Omental fat pad (tissue), 4 donors: ENCODE data around the gene BABAM1. TPM values are rescaled to one million over a fixed set of nuclear protein-coding genes. Genes with fewer than 3 reads are reported as not detected.
A peak's percentile ranks its signal among the peaks of the same experiment; 100 is the strongest.

ENCODE experiments used
- ATAC-seq: fragments of 150-250 bp; one replicate; pipeline ENCODE4 v1.9.1; 2016; ENCODE audit warnings: mild to moderate bottlenecking, moderate library complexity; ENCODE audit not compliant: low FRiP score
- DNase-seq: peaks from one replicate; pipeline ENCODE4 v3.0.0-alpha.2; 2019; ENCODE audit warnings: low spot score
- total RNA-seq, 4 donors: library from RNA; depleted of rRNA; stranded (reverse); fragments of >200 nt; gene quantifications; one replicate each; pipeline ENCODE4 v1.1.0, GENCODE V29; 2016
- TF ChIP-seq, protein P1 (sequence below), 3 donors: fragments of 450-650 bp; IDR thresholded peaks; one replicate each; pipeline ENCODE4 v1.5.1; 2016 to 2017; ENCODE audit warnings: antibody characterized with exemption in 3 of 3, mild to moderate bottlenecking in 3 of 3, moderate library complexity in 2 of 3

BABAM1 gene
- total RNA-seq, 4 donors from 2014 or later = 46.0 to 62.1 (median 59.1) TPM

DNA sequence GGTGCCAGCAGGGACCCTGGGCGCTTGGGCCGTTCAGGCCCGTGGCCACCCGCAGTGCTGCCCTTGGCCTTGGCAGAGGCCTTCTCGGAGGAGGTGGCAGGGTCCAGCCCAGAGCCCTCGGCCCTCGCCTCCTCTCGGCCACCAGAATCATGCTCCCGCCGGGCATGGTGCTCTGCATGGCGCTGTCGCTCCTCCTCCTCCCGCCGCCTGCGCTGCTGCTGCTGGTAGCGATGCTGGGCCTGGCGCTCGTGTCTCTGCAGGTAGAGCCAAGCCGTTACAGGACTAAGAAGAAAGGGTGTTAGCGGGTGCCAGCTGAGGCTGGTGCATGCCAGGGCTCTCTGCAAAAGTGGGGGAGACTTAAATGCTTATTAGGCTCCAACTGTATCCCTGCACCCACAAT, 57.9 kb downstream of the BABAM1 start:
- ATAC-seq (no peak), DNase-seq (no peak)
- TF ChIP-seq, protein P1, sequence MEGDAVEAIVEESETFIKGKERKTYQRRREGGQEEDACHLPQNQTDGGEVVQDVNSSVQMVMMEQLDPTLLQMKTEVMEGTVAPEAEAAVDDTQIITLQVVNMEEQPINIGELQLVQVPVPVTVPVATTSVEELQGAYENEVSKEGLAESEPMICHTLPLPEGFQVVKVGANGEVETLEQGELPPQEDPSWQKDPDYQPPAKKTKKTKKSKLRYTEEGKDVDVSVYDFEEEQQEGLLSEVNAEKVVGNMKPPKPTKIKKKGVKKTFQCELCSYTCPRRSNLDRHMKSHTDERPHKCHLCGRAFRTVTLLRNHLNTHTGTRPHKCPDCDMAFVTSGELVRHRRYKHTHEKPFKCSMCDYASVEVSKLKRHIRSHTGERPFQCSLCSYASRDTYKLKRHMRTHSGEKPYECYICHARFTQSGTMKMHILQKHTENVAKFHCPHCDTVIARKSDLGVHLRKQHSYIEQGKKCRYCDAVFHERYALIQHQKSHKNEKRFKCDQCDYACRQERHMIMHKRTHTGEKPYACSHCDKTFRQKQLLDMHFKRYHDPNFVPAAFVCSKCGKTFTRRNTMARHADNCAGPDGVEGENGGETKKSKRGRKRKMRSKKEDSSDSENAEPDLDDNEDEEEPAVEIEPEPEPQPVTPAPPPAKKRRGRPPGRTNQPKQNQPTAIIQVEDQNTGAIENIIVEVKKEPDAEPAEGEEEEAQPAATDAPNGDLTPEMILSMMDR (IDR thresholded peaks at IDR 0.05) = no peak

DNA sequence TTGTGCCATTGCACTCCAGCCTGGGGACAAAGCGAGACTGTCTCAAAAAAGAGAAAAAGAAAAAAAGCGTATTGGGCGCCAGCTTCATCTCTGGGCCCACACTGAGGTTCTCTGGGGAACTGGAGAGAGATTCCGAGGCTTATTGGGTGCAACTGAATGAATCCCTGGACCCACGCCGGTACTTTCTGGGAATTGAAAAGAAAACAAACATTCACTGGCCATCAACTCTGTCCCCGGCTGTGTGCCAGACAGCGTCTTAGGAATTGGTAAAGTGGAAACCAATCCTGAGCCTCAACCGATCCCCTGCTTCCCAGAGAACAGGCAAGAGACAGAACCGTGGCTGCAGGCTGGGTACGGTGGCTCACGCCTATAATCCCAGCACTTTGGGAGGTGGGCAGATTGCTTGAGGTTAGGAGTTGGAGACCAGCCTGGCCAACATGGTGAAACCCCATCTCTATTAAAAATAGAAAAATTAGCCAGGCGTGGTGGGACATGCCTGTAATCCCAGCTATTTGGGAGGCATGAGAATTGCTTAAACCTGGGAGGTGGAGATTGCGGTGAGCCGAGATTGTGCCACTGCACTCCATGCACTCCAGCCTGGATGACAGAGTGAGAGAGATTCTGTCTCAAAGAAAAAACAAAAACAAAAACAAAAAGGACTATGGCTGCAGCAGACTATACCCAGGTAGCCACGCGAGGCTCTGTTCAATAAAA, 58.8 kb downstream of the BABAM1 start:
- ATAC-seq (no peak), DNase-seq (no peak)
- TF ChIP-seq, protein P1 (IDR thresholded peaks at IDR 0.05) = no peak

DNA sequence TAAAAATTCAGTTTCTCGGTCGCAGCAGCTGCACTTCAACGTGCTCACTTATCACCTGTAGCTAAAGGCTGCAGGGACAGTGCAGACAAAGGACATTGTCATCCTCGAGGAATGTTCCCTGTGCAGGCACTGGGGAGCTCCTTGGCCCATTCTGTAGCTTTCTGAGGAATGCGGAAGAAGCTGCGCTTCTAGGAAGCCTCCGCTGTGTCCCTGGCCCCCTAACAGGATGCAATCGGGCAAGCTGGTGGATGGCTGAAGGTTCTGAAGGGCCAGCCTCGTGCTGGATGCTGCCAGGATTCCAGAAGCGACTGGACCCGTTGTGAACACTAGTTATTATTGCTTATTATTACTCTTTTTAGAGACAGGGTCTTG, 59.3 kb downstream of the BABAM1 start:
- TF ChIP-seq, protein P1 (IDR thresholded peaks at IDR 0.05) = no peak
- no peak for DNase-seq
- ATAC-seq = no peak

DNA sequence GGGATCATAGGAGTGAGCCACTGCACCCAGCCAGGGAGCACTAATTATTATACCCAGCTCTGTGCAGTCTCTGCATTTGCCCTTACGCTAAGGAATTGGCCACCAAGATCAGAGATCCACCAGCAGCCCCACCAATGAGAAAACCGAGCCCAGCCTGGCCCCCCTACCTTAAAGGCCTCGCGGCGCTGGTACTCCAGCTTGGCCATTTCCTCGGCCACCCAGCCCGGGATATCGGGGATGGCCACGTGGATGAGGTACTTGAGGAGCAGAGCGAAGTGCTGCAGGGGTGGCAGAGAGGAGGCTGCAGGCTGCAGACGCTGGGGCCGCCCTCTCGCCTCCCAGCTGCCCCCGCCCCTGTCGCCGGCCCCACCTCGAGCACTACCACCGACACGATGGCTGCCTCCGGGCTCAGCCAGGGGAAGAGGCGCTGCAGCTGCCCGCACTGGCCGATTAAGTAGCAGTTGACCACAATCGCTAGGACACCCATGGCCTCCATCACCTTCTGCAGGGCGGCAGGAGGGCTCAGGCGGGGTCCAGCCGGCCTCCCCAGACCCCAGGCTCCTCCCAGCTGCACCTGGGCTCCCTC, 59.9 kb downstream of the BABAM1 start:
- no peak for DNase-seq
- no peak for ATAC-seq
- TF ChIP-seq, protein P1 (IDR thresholded peaks at IDR 0.05) = no peak

DNA sequence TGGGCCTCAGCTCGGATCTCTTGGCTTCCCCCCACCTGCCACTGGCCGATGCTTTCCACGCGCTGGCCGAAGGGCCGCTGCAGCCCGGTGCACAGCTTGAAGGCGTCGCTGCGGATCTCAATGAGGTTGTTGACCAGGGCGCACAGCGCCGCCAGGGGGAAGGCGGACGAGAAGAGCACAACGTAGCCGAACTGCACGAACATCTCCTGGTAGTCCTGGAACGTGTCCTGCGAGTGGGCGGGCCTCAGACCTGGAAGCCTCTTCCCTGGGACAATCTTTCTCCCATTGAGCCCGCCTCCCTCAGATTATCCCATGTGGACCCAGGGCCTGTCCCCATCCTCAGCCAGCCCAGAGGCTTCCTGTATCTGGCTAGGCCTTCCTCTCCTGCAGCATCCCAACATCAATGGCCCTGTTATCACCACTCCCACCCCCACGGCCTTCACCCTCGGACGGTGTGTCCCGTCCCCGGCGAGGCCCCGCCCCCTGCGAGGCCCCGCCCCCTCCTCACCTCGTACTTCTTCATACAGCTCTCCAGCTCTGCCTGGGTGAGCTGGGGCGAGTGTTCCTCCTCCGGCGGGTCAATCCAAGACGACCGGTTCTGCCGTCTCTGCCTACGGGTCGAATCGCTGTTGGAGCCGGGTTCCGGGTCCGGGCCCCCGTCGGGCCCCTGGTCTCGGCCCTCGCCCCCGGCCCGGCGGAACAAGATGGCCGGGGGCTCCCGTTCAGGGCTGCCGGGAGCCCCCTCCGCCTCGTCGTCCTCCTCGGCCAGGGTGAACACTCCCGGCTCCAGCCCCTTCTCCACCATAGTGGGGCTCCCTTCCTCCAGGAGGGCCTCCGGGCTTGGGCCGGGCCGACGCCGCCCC, 60.6 kb downstream of the BABAM1 start:
- TF ChIP-seq, protein P1 (IDR thresholded peaks at IDR 0.05) = no peak
- ATAC-seq (peak; percentile 75), DNase-seq (peak; percentile 43)

Other genes starting within 250 kb of the BABAM1 start
- 10 to 100 TPM in 2 of 4 donors, 1 to 10 TPM in 2; 4.7 to 39.6 (median 11.2) TPM for gene CPAMD8, start 240.6 kb upstream of the BABAM1 start, total RNA-seq
- gene HAUS8, start 192.0 kb upstream of the BABAM1 start, total RNA-seq = 1 to 10 TPM; 4.0 to 7.3 (median 6.1) TPM
- gene MYO9B, start 191.7 kb upstream of the BABAM1 start, total RNA-seq = 100 to 1,000 TPM in 2 of 4 donors, 10 to 100 TPM in 2; 52.7 to 149 (median 85.7) TPM
- gene USE1, start 52.1 kb upstream of the BABAM1 start, total RNA-seq = 10 to 100 TPM; 14.5 to 22.3 (median 20.7) TPM
- 10 to 100 TPM in 1 of 4 donors, 1 to 10 TPM in 3; 6.7 to 17.7 (median 9.3) TPM for gene OCEL1, start 41.2 kb upstream of the BABAM1 start, total RNA-seq
- 10 to 100 TPM; 16.9 to 45.4 (median 29.8) TPM for gene NR2F6, start 21.5 kb upstream of the BABAM1 start, total RNA-seq
- 10 to 100 TPM in 1 of 4 donors, 1 to 10 TPM in 3; 2.4 to 43.3 (median 5.8) TPM for gene USHBP1, start 2.7 kb upstream of the BABAM1 start, total RNA-seq
- gene ANKLE1, start 14.5 kb downstream of the BABAM1 start, total RNA-seq = under 1 TPM; 0.47 to 0.82 (median 0.52) TPM
- 10 to 100 TPM in 2 of 4 donors, 1 to 10 TPM in 2; 6.1 to 13.2 (median 11.1) TPM for gene ABHD8, start 36.0 kb downstream of the BABAM1 start, total RNA-seq
- 100 to 1,000 TPM in 3 of 4 donors, 10 to 100 TPM in 1; 87.9 to 134 (median 119) TPM for gene MRPL34, start 38.4 kb downstream of the BABAM1 start, total RNA-seq
- gene DDA1, start 42.1 kb downstream of the BABAM1 start, total RNA-seq = 10 to 100 TPM in 3 of 4 donors, 1 to 10 TPM in 1; 4.6 to 44.4 (median 23.8) TPM
- gene ANO8, start 67.4 kb downstream of the BABAM1 start, total RNA-seq = 1 to 10 TPM; 5.5 to 6.1 (median 5.8) TPM
- gene GTPBP3, start 70.1 kb downstream of the BABAM1 start, total RNA-seq = 10 to 100 TPM in 2 of 4 donors, 1 to 10 TPM in 2; 7.2 to 36.4 (median 12.0) TPM
- 100 to 1,000 TPM in 2 of 4 donors, 10 to 100 TPM in 2; 39.7 to 139 (median 114) TPM for gene PLVAP, start 109.9 kb downstream of the BABAM1 start, total RNA-seq
- 1 to 10 TPM in 1 of 4 donors, under 1 TPM in 1, not detected in 2; 0.93 to 1.7 TPM for gene CCDC194, start 126.8 kb downstream of the BABAM1 start, total RNA-seq
- 100 to 1,000 TPM; 126 to 368 (median 146) TPM for gene BST2, start 138.2 kb downstream of the BABAM1 start, total RNA-seq
- 10 to 100 TPM; 34.1 to 65.0 (median 45.9) TPM for gene MVB12A, start 152.6 kb downstream of the BABAM1 start, total RNA-seq
- gene TMEM221, start 181.2 kb downstream of the BABAM1 start, total RNA-seq = 1 to 10 TPM in 1 of 4 donors, under 1 TPM in 2, not detected in 1; 0.38 to 1.9 (median 0.46) TPM
- gene NXNL1, start 193.5 kb downstream of the BABAM1 start, total RNA-seq = not detected
- gene SLC27A1, start 203.1 kb downstream of the BABAM1 start, total RNA-seq = 10 to 100 TPM; 26.6 to 52.8 (median 40.4) TPM
- 10 to 100 TPM; 57.8 to 92.5 (median 69.0) TPM for gene PGLS, start 244.2 kb downstream of the BABAM1 start, total RNA-seq